SK-N-SH (cell line): ENCODE measurements around the gene LGALS12.

Source experiments
- CHD2 ChIP-seq: fragments of 150-350 bp; IDR thresholded peaks from 2 replicates; pipeline ENCODE4 v1.6.1; 2018; ENCODE audit warnings: low read length; ENCODE audit not compliant: partially characterized antibody
- EZH2phosphoT487 ChIP-seq: fragments of 200-600 bp; sonication (generic); IDR thresholded peaks from 2 replicates; pipeline ENCODE4 v1.6.1; 2017; ENCODE audit warnings: low read depth, mixed run types, mild to moderate bottlenecking, antibody characterized with exemption, moderate library complexity, borderline replicate concordance
- POLR2AphosphoS5 ChIP-seq: IDR thresholded peaks from 2 replicates; pipeline ENCODE4 v1.6.1; 2012; ENCODE audit warnings: low read depth, low read length
- RCOR1 ChIP-seq: fragments of 150-350 bp; IDR thresholded peaks from 2 replicates; pipeline ENCODE4 v1.6.1; 2017; ENCODE audit warnings: antibody characterized with exemption, low read length
- RFX5 ChIP-seq: IDR thresholded peaks from 2 replicates; pipeline ENCODE4 v1.6.1; 2012; ENCODE audit warnings: mild to moderate bottlenecking, improper control_type of control experiment, low read length
- RXRA ChIP-seq: IDR thresholded peaks from 2 replicates; pipeline ENCODE4 v1.4.0; 2012; ENCODE audit warnings: low read depth, mild to moderate bottlenecking, borderline replicate concordance
- SMC3 ChIP-seq: IDR thresholded peaks from 2 replicates; pipeline ENCODE4 v1.6.1; 2012; ENCODE audit warnings: low read depth, low read length, improper control_type of control experiment
- TAF1 ChIP-seq: IDR thresholded peaks from 2 replicates; pipeline ENCODE4 v1.6.1; 2012; ENCODE audit warnings: low read depth, mild to moderate bottlenecking, low read length, moderate library complexity, borderline replicate concordance
- YY1 ChIP-seq: IDR thresholded peaks from 2 replicates; pipeline ENCODE4 v1.4.0; 2012; ENCODE audit warnings: low read depth, mild to moderate bottlenecking
- TF ChIP-seq, protein P1 (sequence below): fragments of 200-600 bp; sonication (generic); IDR thresholded peaks from 2 replicates; pipeline ENCODE4 v1.6.1; 2017; ENCODE audit warnings: antibody characterized with exemption, mild to moderate bottlenecking, moderate library complexity
- TF ChIP-seq, protein P2 (sequence below): IDR thresholded peaks from 2 replicates; pipeline ENCODE4 v1.6.1; 2012; ENCODE audit warnings: mild to moderate bottlenecking, low read depth, low read length, moderate library complexity

DNA sequence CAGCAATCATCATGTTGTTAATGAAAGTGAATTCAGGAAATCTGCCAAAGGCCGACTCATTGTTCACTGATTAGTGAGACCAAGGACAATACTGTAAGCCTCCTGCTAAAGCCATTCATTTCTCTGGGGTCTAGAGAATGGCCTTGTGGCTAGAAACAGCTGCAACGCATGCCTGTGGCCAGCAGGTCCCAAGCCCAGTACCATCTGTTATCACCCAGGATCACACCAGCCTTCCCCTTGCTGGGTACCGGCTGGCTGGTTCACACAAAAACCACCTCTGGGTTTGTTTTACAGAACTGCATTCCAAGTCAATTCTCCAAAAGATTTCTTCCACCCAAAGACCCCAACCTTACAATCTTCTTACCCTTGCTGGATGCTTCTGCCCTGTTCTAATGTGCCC, 16.0 kb upstream of the LGALS12 start:
- TF ChIP-seq RFX5 (no peak), POLR2AphosphoS5 (no peak), YY1 (no peak), RCOR1 (no peak), TAF1 (no peak), RXRA (no peak), EZH2phosphoT487 (no peak), SMC3 (no peak), CHD2 (no peak)
- TF ChIP-seq, protein P1, sequence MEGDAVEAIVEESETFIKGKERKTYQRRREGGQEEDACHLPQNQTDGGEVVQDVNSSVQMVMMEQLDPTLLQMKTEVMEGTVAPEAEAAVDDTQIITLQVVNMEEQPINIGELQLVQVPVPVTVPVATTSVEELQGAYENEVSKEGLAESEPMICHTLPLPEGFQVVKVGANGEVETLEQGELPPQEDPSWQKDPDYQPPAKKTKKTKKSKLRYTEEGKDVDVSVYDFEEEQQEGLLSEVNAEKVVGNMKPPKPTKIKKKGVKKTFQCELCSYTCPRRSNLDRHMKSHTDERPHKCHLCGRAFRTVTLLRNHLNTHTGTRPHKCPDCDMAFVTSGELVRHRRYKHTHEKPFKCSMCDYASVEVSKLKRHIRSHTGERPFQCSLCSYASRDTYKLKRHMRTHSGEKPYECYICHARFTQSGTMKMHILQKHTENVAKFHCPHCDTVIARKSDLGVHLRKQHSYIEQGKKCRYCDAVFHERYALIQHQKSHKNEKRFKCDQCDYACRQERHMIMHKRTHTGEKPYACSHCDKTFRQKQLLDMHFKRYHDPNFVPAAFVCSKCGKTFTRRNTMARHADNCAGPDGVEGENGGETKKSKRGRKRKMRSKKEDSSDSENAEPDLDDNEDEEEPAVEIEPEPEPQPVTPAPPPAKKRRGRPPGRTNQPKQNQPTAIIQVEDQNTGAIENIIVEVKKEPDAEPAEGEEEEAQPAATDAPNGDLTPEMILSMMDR = no peak
- TF ChIP-seq, protein P2, sequence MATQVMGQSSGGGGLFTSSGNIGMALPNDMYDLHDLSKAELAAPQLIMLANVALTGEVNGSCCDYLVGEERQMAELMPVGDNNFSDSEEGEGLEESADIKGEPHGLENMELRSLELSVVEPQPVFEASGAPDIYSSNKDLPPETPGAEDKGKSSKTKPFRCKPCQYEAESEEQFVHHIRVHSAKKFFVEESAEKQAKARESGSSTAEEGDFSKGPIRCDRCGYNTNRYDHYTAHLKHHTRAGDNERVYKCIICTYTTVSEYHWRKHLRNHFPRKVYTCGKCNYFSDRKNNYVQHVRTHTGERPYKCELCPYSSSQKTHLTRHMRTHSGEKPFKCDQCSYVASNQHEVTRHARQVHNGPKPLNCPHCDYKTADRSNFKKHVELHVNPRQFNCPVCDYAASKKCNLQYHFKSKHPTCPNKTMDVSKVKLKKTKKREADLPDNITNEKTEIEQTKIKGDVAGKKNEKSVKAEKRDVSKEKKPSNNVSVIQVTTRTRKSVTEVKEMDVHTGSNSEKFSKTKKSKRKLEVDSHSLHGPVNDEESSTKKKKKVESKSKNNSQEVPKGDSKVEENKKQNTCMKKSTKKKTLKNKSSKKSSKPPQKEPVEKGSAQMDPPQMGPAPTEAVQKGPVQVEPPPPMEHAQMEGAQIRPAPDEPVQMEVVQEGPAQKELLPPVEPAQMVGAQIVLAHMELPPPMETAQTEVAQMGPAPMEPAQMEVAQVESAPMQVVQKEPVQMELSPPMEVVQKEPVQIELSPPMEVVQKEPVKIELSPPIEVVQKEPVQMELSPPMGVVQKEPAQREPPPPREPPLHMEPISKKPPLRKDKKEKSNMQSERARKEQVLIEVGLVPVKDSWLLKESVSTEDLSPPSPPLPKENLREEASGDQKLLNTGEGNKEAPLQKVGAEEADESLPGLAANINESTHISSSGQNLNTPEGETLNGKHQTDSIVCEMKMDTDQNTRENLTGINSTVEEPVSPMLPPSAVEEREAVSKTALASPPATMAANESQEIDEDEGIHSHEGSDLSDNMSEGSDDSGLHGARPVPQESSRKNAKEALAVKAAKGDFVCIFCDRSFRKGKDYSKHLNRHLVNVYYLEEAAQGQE = no peak
